DMS114 treated with DMSO at 0.1 percent for 48 hours (cell line): ENCODE data around the gene INPP5K.
A peak's percentile ranks its signal among the peaks of the same experiment; 100 is the strongest.
"Not testable (repeated sequence)": the region's sequence is repeated elsewhere in the genome, so short reads cannot be mapped to it uniquely, and the experiment has no call there.

ENCODE experiments used
- DNase-seq: peaks from one replicate; lab custom pipeline; 2025; ENCODE audit not compliant: unreplicated experiment; lab: John Stamatoyannopoulos, UW

Gene INPP5K

GRCh38 chr17:1548032-1548431 lies 31.6 kb upstream of the INPP5K start:
- DNase-seq, result no peak

- DNase-seq, result no peak
These were observed 30.0 kb upstream of the INPP5K start for GRCh38 chr17:1546292-1546922.

DNA sequence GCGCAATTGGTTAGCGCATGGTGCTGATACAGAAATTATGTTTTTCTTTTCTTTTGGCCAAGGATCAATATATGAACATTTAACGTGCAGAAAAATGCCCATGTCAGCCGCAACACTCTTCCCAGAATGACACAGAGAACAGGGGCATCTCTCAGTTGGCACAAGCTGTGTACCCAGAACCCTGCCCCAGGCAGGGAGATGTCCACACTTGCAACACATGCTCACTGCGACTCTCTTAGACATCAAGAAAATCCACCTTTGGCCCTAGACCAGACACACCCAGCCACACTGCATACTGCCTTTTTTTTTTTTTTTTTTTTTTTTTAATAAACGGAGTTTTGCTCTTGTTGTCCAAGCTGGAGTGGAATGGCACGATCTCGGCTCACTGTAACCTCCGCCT lies 29.2 kb upstream of the INPP5K start:
- DNase-seq, result no peak

DNA sequence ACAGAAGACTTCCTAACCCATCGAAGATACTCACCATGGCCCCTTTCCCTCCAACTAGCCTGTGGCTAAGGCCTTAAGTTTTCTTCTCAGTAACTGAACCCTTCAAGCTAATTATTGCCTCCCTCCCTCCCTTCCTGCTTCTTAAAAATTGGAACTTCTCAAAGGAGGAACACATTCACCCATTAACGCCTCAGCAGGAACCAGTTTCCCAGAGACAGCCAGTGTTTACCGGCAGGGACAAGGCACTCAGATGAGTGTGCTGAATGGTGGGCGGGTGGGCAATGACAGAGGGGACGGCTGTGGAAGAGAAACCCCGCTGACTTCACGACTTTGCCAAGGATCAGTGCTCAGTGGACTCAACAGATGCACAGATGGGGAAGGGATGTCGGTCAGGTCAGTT lies 25.9 kb upstream of the INPP5K start:
- DNase-seq, result no peak

DNA sequence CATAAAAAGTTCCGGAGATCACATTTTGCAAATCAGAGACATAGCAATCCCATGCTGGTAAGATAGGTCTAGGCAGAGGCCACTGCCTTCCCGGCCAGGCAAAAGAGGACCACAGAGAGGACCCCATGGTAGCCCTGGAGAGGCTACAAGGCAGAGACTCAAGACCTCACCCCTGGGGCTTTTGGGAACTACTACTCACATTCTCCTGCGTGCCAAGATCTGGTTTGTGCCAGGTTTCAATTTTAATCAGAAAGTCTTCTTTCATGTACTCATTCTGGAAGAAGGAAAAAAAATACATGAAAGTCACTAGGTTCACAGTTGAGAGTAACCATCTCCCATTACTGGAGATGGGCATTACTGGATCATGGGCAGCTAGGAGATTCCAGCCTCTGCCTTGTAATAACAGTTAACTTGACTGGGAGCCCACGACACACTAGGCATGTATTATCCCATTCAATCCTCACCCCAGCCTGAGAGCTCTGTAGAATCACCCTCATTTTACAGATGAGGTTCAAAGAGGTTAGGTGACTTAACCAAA lies 25.0 kb upstream of the INPP5K start:
- no peak for DNase-seq

- DNase-seq, result no peak
These were observed 23.4 kb upstream of the INPP5K start for GRCh38 chr17:1539811-1540210.

DNA sequence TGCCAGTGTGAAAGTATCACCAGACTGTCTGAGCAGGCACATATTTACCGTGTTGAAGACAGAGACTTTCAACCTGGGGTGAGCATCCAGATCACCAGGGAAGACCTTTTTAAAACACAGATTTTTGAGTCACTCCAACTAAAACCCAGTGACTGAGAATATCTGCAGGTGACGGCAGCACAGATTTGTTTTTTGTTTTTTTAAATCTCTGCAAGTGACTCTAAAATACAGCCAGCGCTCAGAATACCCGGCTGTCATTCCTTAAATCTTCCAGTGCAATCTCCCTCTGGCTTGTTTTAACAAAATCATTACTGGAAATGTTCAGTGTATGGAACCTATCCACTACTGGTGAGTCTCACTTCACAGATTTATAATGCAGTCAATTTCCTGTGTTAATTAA lies 19.3 kb upstream of the INPP5K start:
- DNase-seq, result no peak

DNA sequence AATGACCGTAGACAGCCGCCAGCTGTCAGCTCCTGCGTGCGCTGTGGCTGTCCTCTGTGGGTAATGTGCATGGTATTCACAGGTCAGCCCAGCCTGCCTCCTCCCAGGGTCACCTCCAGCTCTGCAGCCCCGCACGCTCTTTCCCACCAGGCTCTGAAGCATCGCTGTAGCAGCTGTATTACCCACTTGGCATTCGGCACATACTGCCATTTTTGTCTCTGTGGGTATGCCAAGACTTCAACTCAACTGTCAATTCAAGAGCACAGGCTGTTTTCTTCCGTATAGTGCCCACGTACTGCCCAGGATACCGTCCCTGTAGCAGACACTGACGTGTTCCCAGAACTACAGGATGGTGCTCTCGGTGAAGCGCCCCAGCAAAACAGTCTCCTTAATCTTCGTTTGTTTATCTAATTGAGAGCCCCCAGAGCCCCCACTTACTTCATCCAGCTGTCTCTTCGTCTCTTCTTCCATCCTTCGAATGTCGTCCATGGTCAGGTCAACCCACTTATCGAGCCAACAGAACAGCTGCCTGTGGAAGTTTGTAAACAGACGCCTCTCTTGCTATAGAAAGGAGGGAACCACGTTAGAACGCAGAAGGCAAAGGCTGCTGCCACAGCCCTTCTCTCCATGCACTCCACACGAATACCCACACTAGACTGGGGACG lies 17.4 kb upstream of the INPP5K start:
- DNase-seq, result no peak

DNA sequence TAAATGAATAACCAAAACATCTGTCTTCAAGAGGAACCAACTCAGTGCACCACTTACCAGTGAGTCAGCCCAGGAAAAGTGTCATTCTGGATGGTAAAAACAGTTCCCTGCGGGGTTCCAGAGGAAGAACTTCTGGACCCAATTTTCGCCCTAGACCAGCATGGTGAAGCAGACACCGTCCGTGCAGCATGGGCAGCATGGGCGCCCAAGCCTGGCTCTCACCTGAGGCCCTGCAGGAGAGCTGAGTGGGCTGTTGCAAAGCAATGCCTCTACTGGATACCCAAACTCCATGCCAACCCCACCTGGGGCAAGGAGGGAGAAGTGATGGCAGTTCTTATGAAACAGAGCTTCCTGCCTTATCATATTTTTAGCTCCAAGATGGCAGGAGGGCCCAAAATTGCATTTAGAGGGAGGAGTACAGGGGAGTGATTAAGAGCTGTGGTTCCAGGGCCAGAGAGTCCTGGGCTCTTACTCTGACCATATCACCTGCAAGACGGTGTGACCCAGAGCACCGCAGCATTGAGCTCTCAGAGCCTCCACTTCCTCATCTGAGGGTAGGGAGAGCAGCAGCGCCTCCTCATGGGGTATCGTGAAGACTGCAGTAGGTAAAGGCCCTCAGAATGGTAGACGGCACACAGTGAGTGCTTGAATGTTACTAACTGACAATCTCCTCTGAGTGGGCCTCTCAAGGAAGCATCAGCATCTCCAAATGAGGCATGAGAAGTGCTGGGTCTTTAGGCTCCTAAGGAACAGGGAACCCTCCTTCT lies 16.6 kb upstream of the INPP5K start:
- no peak for DNase-seq

DNA sequence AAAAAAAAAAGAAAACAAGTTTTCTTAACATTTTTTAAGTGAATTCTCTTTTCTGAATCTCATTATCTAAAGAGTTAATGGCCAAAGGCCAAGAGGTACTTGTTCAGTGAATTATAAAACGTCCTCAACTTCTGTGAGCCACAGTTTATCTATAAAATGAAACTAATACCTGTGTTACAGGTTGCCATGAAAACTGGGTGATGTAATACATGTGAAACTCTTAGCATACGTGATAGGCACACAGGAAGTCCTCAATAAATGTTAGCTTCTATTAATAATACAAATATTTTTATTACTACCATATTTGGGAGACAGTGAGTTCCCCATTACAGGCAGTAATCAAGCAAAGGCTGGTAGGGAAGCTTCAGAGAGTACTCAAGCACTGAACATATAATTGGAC lies 13.5 kb upstream of the INPP5K start:
- no peak for DNase-seq

DNA sequence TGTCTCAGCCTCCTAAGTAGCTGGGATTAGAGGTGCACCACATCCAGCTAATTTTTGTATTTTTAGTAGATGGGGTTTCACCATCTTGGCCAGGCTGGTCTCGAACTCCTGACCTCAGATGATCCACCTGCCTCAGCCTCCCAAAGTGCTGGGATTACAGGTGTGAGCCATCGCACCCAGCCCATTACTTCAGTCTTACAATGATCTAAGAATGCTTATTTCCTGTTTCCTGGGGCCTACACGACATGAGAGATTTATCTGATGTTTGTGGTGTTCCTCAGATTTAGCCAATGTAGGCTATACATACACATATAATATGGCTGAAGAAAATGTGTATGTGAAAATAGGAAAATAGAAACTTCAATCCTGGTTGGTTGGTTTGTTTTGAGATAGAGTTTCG lies 10.5 kb upstream of the INPP5K start:
- not testable (repeated sequence) for DNase-seq

DNA sequence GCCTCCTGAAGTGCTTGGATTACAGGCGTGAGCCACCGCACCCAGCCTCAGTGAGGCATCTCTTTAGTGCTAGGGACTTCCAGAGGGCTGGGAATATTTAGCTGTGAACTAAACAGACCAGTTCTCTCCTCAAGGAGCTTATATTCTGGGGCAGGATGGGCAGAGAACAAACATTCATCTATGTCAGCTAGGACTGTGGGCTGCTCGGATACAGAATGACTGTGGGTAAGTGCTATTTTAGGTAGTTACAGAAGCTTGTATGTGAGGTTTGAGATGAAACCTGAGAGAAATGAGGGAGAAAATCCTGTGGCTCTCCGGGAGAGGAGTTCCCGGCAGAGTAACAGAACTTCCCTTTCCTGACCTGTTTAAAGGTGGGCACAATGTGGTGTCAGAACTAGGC lies 6.2 kb upstream of the INPP5K start:
- DNase-seq, result no peak

DNA sequence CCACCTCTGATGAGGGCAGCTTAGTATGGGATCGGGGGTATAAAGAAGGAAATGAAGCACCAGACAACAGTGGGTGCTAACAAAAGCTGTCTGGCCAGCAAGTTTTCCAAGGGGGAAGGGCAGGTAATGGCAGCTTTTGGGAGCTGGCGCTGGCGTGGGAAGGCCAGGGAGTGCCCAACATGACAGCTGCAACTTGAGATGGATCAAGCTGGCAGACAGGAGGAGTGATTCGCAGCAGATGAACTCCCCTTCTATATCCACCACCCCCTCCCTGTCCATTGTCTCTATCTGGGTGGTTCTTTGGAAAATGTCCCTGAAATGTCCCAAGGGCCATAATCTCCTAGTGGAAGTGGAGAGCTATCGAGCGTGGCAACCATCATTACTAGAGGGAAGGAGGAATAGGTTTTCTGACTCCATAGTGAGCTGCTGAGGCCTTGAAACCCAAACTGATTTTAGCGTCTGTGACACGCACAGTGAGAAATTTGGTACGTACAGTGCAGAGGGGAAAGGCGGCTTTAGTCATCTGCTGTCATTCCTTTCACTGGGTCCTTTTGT lies 4.8 kb upstream of the INPP5K start:
- no peak for DNase-seq

DNA sequence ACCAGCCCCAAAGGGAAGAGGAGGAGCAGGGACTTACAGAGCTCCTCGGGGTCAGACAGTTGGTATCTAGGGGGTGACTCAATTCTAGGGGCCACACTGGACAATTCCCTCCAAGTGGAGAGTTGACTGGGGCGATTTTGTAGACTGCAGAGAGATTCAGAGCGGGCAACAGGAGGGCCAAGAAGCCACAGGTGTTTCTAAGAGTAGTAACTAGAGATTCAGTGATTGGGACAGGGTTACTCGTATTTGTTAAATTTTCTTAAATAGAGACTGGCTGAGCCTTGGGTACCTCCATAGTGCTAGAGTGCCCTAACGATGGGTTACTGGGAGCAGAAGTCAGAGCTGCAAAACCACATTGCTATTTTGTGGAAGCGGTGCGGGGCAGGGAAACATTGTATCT lies 3.3 kb upstream of the INPP5K start:
- no peak for DNase-seq

DNA sequence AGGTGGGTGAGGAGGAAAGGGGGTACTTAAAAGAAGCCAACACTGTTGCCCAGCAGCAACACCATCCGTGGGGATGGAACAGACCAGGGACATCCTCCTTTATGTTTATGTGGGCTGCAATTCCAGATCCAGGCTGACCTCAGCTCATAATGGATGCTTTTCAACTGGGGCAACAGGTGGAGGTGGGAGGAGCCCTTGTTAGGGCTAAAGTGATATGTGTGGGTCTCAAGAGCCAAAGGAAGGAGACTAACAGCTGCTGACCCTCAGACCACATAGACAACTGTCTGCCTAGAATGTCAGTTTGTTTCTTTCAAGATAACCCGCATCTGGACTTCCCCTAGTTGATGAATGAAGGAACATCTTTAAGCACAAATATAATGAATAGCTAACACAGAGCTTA lies 2.0 kb upstream of the INPP5K start:
- DNase-seq, result no peak

GRCh38 chr17:1515640-1516387 lies 598 bp downstream of the INPP5K start:
- DNase-seq, result peak; percentile 34

DNA sequence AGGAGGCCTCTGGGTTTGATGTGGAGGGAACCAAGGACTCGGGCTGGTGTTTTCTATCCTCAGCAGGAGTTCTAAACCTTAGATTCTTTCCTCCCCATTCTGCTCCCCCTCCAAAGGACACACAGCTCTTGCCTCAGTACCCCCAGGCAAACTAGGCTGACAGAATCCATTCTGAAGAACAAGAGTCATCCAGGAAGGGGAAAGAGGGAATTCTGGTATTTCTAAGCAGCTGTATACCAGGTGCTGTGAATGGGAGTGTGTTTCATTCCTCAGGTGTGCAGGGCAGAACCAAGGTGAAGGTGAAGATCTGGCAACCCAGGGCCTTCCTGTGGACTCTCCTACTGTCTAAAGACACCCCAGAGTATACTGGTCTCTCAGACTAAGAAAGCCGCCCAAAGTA lies 4.1 kb downstream of the INPP5K start:
- no peak for DNase-seq

GRCh38 chr17:1511756-1512321 lies 4.6 kb downstream of the INPP5K start:
- no peak for DNase-seq

DNA sequence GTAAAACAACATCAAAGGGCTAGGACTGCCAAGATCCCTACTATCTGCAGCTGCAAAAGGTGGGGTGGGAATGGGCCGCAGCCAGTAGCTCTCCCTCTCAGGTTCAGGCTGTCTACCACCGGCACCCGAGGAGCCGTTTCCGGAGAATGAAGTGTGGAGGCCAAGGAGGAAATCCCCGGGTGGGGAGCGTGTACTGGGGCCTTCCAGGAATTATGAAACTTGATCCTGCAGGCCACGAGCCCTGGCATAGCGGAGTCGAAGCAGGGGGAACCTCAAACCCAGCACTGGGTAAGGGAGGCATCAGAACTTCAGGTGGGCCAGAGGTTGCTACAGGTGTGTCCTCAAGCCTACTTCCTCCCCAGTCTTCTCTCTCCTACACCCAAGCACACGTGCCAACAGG lies 5.1 kb downstream of the INPP5K start:
- DNase-seq, result no peak

DNA sequence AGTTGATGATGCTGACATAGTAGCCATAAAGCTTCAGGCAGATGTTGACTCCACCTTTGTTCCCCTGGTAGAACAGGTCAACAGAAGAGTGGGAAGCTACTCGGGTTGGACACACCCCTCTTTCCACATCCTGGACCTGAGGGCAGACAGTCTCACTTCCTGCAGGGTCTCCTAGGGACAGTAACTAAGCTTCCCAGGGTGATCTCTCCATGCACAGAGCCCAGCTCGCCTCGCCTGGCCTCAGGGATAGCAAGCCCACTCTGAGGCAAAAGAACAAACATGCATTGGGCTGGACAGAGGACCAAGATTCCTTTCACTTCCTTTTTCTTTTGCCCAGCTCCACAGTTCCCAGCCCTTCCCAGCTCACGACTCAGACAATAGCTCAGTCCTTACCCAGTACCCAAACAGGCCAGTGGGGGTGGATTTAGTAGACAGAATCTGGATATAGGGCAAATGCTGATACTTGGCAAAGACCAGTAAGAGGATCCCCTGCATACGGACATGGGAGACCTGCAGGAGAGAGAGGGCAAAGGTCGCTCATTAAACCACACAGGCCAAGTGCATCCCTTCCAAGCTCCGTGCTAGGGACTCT lies 7.0 kb downstream of the INPP5K start:
- DNase-seq, result no peak
